ENCODE data around the gene HES2. TPM values are rescaled to one million over a fixed set of nuclear protein-coding genes. Genes with fewer than 3 reads are reported as not detected.

The HES2 gene
- total and polyA plus RNA-seq, 9 of the 15 experiments (the other 6 are each of a cell fraction or from before 2014, with no cell fraction given): 0.05 to 0.18 (median 0.07) TPM; not detected in 4

DNA sequence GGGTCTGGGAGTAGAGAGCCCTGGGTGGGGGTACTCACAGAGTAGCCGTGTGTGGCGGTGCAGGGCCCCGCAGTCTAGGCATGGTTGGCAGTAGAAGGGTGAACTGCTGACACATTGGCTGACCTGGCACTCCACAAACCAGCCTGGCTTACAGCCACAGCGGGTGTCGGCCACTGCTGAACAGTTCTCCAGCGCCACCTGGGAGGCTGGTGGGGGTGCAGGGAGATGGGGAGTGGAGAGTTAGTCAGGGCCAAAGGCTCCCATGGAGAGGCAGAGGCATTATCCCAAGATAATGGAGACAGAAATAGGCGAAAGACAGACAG lies 44.8 kb upstream of the HES2 start (continued):
- no peak for TF ChIP-seq KDM5B (IDR thresholded peaks at IDR 0.05; ENCODE audit: insufficient replicate concordance, low read depth, low read length)

DNA sequence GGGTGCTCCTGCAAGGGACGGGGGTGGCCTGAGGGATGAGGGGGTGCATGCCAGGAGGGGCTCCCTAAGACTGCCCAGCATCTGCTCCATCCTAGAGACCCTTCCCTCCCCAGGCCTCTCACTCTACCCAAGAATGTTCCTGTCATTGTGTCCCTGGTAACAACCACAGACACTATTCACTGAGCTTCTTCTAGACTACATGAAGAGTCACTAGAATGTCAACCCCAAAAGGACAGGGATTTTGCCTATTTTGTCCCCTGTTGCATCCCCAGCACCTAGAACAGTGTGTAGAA lies 43.3 kb upstream of the HES2 start:
- 4% methylated on average over 1 of the region's 1 CpG for WGBS (ENCODE audit: insufficient coverage, low coverage, missing lambda C conversion rate)
- no peak overlapping the region for H2AFZ ChIP-seq (ENCODE audit: low read depth, low read length)
- peaks cover 28% of the 10 kb centered on the region for H4K20me1 ChIP-seq (replicated peaks; ENCODE audit: control insufficient read depth, insufficient read depth, low read length)
- DNase-seq (ENCODE audit: extremely low read depth in 1 of 4, low spot score in 3 of 4) (no peak), ATAC-seq (no peak), FAIRE-seq (no peak)
- no peak overlapping the region for H3K4me2 ChIP-seq (ENCODE audit: insufficient read depth, low read length)
- H3K27me3 ChIP-seq (ENCODE audit: control insufficient read depth in 2 of 2, insufficient read depth in 2 of 2, low read length in 2 of 2): peaks cover 79 to 86% of the 10 kb centered on the region in 2 experiments
- no peaks in the 10 kb centered on the region for H3K36me3 ChIP-seq (ENCODE audit: control insufficient read depth, insufficient read depth, low read length)
- no peaks in the 10 kb centered on the region for H3K9me3 ChIP-seq (replicated peaks; ENCODE audit: control insufficient read depth, insufficient read depth, low read depth, low read length)
- no peak overlapping the region for H3K9ac ChIP-seq (ENCODE audit: insufficient read depth in 1 of 2, low read depth in 2 of 2, low read length in 2 of 2)
- no peaks in the 10 kb centered on the region for H3K9me1 ChIP-seq (ENCODE audit: control insufficient read depth, insufficient read depth, low read length)
- no peak overlapping the region for H3K27ac ChIP-seq (ENCODE audit: extremely low read depth, low read depth, low read length)
- POLR2A ChIA-PET: interaction anchor here (0.5 to 1.4 kb wide), 6 partner anchors 9 to 1168 kb away, joined by 3 read pairs; no protein-coding TSS in a partner anchor
- intact Hi-C loops (cut with micrococcal nuclease) (no loop called here), in situ Hi-C loops (cut with MboI) (no loop called here)
- peaks cover 0 to 56% of the 10 kb centered on the region in 2 experiments; a peak in 2 of 5 replicates for H3K4me1 ChIP-seq (replicated peaks in 1 of 2; ENCODE audit: control insufficient read depth in 2 of 2, insufficient read depth in 2 of 2, low read length in 2 of 2)
- no peaks in the 10 kb centered on the region for H3K79me2 ChIP-seq (ENCODE audit: control insufficient read depth, insufficient read depth, low read length)
- no peak overlapping the region for H3K4me3 ChIP-seq
- CTCF ChIA-PET (ENCODE audit: low intra/inter-chr PET ratio): no interaction called here
- BruUV-seq (replicated peaks): no TSS peak
- TF ChIP-seq, protein P1, sequence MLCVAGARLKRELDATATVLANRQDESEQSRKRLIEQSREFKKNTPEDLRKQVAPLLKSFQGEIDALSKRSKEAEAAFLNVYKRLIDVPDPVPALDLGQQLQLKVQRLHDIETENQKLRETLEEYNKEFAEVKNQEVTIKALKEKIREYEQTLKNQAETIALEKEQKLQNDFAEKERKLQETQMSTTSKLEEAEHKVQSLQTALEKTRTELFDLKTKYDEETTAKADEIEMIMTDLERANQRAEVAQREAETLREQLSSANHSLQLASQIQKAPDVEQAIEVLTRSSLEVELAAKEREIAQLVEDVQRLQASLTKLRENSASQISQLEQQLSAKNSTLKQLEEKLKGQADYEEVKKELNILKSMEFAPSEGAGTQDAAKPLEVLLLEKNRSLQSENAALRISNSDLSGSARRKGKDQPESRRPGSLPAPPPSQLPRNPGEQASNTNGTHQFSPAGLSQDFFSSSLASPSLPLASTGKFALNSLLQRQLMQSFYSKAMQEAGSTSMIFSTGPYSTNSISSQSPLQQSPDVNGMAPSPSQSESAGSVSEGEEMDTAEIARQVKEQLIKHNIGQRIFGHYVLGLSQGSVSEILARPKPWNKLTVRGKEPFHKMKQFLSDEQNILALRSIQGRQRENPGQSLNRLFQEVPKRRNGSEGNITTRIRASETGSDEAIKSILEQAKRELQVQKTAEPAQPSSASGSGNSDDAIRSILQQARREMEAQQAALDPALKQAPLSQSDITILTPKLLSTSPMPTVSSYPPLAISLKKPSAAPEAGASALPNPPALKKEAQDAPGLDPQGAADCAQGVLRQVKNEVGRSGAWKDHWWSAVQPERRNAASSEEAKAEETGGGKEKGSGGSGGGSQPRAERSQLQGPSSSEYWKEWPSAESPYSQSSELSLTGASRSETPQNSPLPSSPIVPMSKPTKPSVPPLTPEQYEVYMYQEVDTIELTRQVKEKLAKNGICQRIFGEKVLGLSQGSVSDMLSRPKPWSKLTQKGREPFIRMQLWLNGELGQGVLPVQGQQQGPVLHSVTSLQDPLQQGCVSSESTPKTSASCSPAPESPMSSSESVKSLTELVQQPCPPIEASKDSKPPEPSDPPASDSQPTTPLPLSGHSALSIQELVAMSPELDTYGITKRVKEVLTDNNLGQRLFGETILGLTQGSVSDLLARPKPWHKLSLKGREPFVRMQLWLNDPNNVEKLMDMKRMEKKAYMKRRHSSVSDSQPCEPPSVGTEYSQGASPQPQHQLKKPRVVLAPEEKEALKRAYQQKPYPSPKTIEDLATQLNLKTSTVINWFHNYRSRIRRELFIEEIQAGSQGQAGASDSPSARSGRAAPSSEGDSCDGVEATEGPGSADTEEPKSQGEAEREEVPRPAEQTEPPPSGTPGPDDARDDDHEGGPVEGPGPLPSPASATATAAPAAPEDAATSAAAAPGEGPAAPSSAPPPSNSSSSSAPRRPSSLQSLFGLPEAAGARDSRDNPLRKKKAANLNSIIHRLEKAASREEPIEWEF (CRISPR knock-in tag; IDR thresholded peaks at IDR 0.05): no peak
- TF ChIP-seq, protein P2, sequence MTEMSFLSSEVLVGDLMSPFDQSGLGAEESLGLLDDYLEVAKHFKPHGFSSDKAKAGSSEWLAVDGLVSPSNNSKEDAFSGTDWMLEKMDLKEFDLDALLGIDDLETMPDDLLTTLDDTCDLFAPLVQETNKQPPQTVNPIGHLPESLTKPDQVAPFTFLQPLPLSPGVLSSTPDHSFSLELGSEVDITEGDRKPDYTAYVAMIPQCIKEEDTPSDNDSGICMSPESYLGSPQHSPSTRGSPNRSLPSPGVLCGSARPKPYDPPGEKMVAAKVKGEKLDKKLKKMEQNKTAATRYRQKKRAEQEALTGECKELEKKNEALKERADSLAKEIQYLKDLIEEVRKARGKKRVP (CRISPR knock-in tag; IDR thresholded peaks at IDR 0.05): no peak
- TF ChIP-seq RFX5 (IDR thresholded peaks at IDR 0.05; ENCODE audit: low read depth, low read length): no peak
- no peak for TF ChIP-seq ETV5 (CRISPR knock-in tag; IDR thresholded peaks at IDR 0.05; ENCODE audit: low read depth)
- TF ChIP-seq, protein P3, sequence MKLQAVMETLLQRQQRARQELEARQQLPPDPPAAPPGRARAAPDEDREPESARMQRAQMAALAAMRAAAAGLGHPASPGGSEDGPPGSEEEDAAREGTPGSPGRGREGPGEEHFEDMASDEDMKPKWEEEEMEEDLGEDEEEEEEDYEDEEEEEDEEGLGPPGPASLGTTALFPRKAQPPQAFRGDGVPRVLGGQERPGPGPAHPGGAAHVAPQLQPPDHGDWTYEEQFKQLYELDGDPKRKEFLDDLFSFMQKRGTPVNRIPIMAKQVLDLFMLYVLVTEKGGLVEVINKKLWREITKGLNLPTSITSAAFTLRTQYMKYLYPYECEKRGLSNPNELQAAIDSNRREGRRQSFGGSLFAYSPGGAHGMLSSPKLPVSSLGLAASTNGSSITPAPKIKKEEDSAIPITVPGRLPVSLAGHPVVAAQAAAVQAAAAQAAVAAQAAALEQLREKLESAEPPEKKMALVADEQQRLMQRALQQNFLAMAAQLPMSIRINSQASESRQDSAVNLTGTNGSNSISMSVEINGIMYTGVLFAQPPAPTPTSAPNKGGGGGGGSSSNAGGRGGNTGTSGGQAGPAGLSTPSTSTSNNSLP (IDR thresholded peaks at IDR 0.05; ENCODE audit: borderline replicate concordance, low read depth, low read length): no peak
- TF ChIP-seq, protein P4, sequence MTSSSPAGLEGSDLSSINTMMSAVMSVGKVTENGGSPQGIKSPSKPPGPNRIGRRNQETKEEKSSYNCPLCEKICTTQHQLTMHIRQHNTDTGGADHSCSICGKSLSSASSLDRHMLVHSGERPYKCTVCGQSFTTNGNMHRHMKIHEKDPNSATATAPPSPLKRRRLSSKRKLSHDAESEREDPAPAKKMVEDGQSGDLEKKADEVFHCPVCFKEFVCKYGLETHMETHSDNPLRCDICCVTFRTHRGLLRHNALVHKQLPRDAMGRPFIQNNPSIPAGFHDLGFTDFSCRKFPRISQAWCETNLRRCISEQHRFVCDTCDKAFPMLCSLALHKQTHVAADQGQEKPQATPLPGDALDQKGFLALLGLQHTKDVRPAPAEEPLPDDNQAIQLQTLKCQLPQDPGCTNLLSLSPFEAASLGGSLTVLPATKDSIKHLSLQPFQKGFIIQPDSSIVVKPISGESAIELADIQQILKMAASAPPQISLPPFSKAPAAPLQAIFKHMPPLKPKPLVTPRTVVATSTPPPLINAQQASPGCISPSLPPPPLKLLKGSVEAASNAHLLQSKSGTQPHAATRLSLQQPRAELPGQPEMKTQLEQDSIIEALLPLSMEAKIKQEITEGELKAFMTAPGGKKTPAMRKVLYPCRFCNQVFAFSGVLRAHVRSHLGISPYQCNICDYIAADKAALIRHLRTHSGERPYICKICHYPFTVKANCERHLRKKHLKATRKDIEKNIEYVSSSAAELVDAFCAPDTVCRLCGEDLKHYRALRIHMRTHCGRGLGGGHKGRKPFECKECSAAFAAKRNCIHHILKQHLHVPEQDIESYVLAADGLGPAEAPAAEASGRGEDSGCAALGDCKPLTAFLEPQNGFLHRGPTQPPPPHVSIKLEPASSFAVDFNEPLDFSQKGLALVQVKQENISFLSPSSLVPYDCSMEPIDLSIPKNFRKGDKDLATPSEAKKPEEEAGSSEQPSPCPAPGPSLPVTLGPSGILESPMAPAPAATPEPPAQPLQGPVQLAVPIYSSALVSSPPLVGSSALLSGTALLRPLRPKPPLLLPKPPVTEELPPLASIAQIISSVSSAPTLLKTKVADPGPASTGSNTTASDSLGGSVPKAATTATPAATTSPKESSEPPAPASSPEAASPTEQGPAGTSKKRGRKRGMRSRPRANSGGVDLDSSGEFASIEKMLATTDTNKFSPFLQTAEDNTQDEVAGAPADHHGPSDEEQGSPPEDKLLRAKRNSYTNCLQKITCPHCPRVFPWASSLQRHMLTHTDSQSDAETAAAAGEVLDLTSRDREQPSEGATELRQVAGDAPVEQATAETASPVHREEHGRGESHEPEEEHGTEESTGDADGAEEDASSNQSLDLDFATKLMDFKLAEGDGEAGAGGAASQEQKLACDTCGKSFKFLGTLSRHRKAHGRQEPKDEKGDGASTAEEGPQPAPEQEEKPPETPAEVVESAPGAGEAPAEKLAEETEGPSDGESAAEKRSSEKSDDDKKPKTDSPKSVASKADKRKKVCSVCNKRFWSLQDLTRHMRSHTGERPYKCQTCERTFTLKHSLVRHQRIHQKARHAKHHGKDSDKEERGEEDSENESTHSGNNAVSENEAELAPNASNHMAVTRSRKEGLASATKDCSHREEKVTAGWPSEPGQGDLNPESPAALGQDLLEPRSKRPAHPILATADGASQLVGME (CRISPR knock-in tag; IDR thresholded peaks at IDR 0.05): no peak

Measured in K562 (cell line).